HG02981 (cell line): Measurements from ENCODE around the gene KCTD7.
"Not testable (repeated sequence)": the region's sequence is repeated elsewhere in the genome, so short reads cannot be mapped to it uniquely, and the experiment has no call there.

Experiments
- ATAC-seq: cut with Tn5 transposase; IDR thresholded peaks from one replicate; pipeline ENCODE4 v1.9.1; 2021; ENCODE audit warnings: mild to moderate bottlenecking, moderate library complexity; ENCODE audit not compliant: unreplicated experiment

Gene KCTD7

DNA sequence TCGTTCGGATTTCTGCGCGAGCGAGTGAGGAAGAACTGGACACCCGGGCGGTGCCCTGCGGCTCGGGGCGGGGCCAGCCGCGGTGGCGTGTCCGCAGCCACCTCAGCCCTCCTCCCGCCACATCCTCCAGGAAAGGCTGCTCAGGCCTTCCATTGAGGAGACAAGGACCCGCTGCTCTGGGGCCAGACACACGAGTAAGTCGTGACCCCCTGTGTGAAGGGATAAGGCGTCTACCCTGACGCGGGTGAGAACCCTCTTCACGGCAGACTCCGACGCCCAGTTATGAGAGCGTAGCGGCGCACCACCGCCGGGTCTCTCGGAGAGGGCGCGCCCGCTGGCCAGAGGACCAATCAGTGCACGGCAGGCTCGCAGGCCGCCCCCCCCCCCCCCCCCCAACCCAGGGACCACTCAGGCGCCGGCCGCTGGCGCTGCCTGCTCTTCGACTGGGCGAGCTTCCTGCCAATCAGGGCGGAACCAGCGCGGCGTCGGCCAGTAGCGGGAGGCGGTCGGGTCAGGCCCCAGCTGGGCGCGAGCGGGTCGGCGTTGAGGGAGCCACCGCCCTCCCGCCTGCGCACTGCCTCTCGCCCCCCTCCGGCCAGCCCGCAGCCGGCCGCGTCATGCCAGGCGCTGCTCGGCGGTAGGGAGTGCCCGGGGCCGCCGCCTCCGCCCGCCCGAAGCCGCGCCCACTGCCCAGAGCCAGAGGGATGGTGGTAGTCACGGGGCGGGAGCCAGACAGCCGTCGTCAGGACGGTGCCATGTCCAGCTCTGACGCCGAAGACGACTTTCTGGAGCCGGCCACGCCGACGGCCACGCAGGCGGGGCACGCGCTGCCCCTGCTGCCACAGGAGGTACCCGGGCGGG, at the start of gene KCTD7:
TSS of gene KCTD7 (plus strand) at position 521 of the 861 bp plus-strand sequence. CDS start at position 705, 184 bp downstream.
- peak; percentile 92 for ATAC-seq

DNA sequence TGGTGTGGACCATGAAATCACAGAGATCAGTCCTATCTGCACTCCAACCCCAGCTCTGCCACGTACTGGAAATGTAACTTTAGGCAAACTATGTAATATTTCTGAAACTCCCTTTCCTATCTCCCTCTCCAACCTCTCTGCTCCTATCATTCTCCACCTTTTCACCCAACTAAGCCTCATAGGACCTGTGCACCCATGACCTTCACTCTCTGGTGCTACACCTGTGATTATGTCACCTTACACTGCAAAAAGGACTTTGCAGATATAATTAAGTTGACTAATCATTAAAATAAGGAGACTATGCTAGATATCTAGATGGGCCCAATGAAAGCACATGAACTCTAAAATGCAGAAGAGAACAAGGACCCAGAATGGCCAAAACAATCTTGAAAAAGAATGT, 48.3 kb upstream of the KCTD7 start:
- not testable (repeated sequence) for ATAC-seq

GRCh38 chr7:66582816-66583489, 45.7 kb upstream of the KCTD7 start:
- ATAC-seq: not testable (repeated sequence)

GRCh38 chr7:66583490-66584110, 45.1 kb upstream of the KCTD7 start:
- ATAC-seq: no peak

GRCh38 chr7:66586181-66586580, 42.5 kb upstream of the KCTD7 start:
- ATAC-seq: no peak

GRCh38 chr7:66588226-66588625, 40.5 kb upstream of the KCTD7 start:
- not testable (repeated sequence) for ATAC-seq

- not testable (repeated sequence) for ATAC-seq
Measured at GRCh38 chr7:66588856-66589570, 39.7 kb upstream of the KCTD7 start.

DNA sequence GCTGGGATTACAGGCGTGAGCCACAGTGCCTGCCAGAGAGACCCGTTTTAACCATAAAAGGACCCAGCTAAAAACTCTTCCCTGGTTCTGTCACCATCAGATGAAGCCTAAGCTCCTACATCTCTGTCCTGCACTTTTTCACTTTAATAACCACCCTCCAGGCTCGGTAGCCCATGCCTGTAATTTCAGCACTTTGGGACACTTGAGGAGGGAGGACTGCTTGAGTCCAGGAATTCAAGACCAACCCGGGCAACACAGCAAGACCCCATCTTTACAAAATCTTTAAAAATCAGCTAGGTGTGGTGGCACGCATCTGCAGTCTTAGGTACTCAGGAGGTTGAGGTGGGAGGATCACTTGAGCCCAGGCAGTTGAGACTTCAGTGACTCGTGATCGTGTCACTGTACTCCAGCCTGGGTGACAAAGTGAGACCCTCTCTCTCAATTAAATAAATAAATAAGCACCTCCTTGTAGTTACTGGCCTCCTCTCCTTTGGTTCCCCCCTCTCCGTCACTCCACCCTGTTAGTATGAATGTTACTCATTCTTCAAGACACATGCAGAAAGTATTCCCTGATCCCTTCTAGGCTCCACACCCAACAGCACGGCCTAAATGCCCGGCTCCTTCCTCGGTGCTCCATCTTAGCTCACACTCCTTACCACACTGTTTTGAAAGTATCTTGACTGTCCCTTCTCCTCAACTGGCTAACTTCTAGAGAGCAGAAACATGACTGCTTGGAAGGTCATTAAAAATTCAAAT, 38.2 kb upstream of the KCTD7 start:
- ATAC-seq: not testable (repeated sequence)

- ATAC-seq: peak; percentile 14
Measured at GRCh38 chr7:66591058-66591798, 37.5 kb upstream of the KCTD7 start.

DNA sequence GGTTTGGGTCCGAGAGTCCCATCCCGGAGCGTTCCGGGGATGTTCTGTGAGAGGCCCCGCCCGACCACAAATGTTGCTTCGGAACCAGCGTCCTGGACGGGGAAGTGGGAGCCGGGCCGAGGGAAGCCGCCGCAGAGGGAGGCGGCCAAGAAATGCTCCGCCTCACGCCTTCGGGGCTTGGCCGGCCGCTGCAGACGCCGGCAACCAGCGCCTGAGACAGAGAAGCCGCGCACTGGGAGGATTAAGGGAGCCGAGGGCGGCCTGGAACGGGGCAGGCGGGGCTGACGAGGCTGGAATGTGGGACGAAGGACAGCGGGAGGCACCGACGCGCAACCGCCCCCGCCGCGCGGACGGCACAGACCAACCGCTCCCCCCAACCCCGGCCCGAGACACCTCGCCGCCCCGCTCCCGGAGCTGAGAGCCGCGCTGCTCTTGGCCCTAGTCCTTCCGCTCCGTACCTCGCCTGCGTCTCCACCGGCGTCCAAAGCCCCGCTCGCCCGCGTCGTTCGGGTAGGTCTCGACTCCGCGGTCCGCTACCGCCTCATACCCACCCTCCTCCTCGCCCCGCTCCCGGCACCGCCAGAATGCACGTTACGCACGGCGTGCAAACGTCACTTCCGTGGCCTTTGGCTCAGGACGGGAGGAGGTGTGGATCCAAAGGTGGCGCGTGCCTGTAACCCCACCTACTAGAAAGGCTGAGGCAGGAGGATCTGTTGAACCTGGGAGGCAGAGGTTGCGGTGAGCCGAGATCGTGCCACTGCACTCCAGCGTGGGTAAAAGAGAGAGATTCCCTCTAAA, 36.7 kb upstream of the KCTD7 start:
- peak; percentile 98 for ATAC-seq

DNA sequence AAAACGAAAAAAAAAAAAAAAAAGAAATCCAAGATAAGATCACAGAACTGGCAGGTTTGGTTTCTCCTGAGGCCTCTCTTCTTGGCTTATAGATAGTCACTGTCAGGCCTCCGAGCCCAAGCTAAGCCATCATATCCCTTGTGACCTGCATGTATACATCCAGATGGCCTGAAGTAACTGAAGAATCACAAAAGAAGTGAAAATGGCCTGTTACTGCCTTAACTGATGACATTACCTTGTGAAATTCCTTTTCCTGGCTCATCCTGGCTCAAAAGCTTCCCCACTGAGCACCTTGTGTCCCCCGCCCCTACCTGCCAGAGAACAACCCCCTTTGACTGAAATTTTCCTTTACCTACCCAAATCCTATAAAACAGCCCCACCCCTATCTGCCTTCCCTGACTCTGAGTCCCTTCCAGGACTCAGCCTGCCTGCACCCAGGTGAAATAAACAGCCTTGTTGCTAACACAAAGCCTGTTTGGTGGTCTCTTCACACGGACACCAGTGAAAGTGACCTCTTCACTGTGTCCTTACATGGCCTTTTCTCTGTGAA, 36.0 kb upstream of the KCTD7 start:
- ATAC-seq: not testable (repeated sequence)

DNA sequence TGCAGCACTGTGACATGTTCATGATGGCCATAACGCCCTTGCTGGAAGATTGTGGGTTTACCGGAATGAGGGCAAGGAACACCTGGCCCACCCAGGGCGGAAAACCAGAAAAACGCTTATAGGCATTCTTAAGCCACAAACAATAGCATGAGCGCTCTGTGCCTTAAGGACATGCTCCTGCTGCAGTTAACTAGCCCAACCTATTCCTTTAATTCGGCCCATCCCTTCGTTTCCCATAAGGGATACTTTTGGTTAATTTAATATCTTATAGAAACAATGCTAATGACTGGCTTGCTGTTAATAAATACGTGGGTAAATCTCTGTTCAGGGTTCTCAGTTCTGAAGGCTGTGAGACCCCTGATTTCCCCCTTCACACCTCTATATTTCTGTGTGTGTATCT, 34.6 kb upstream of the KCTD7 start:
- not testable (repeated sequence) for ATAC-seq

- ATAC-seq: no peak
Measured at GRCh38 chr7:66597461-66597860, 31.2 kb upstream of the KCTD7 start.

- ATAC-seq: no peak
Measured at GRCh38 chr7:66602159-66602558, 26.5 kb upstream of the KCTD7 start.

DNA sequence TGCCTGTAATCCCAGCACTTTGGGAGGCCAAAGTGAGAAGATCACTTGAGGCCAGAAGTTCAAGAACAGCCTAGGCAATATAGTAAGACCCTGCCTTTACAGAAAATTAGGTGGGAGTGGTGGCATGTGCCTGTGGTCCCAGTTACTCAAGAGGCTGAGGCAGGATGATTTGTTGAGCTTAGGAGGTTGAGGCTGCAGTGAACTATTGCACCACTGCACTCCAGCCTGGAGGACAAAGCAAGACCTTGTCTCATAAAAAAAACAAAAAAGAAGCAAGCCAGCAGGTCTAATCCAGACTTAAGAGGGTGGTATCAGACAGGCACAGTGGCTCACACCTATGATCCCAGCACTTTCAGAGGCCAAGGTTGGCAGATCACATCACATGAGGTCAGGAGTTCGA, 24.5 kb upstream of the KCTD7 start:
- ATAC-seq: no peak

GRCh38 chr7:66606540-66607291, 22.0 kb upstream of the KCTD7 start:
- ATAC-seq: not testable (repeated sequence)

- no peak for ATAC-seq
Measured at GRCh38 chr7:66609176-66609575, 19.5 kb upstream of the KCTD7 start.

DNA sequence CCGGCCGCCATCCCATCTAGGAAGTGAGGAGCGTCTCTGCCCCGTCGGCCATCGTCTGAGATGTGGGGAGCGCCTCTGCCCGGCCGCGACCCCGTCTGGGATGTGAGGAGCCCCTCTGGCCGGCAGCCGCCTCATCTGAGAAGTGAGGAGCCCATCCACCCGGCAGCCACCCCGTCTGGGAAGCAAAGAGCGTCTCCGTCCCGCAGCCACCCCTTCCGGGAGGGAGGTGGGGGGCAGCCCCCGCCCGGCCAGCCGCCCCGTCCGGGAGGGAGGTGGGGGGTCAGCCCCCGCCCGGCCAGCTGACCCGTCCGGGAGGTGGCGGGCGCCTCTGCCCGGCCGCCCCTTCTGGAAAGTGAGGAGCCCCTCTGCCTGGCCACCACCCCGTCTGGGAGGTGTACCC, 14.1 kb upstream of the KCTD7 start:
- not testable (repeated sequence) for ATAC-seq
